HG03175 (cell line): Measurements from ENCODE around the gene HCLS1.
"Not testable (repeated sequence)": the region's sequence is repeated elsewhere in the genome, so short reads cannot be mapped to it uniquely, and the experiment has no call there.

Experiments
- ATAC-seq: cut with Tn5 transposase; IDR thresholded peaks from one replicate; pipeline ENCODE4 v1.9.1; 2021; ENCODE audit warnings: mild to moderate bottlenecking, moderate library complexity; ENCODE audit not compliant: unreplicated experiment

Gene HCLS1

DNA sequence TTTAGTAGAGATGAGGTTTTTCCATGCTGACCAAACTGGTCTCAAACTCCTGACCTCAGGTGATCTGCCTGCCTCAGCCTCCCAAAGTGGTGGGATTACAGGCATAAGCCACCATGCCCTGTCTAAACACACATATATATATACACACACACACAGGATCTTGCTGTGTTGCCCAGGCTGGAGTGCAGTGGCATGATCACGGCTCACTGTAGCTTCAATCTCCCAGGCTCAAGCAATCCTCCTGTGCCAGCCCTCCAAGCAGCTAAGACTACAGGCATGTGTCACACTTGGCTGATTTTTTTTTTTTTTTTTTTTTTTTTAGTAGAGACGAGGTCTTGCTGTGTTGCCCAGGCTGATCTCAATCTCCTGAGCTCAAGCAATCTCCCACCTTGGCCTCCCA, 60.8 kb downstream of the HCLS1 start:
- ATAC-seq, result not testable (repeated sequence)

DNA sequence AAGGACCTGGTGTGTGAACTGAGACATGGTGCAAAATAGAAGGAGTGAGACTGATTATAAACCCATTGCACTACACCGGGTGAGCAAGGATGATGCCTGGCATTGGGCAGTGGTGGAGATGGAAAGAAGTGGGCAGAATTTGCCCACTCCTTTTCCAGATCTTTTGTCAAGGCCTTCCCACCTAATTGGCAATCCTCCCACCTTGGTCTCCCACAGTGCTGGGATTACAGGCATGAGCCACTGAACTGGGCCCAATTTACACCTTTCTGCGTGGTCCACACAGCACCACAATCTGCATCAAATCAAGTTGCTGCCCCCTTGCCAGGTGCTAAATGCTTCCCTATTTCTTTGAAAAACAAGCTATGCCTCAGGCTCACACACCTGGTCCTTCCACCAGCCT, 62.1 kb downstream of the HCLS1 start:
- no peak for ATAC-seq

DNA sequence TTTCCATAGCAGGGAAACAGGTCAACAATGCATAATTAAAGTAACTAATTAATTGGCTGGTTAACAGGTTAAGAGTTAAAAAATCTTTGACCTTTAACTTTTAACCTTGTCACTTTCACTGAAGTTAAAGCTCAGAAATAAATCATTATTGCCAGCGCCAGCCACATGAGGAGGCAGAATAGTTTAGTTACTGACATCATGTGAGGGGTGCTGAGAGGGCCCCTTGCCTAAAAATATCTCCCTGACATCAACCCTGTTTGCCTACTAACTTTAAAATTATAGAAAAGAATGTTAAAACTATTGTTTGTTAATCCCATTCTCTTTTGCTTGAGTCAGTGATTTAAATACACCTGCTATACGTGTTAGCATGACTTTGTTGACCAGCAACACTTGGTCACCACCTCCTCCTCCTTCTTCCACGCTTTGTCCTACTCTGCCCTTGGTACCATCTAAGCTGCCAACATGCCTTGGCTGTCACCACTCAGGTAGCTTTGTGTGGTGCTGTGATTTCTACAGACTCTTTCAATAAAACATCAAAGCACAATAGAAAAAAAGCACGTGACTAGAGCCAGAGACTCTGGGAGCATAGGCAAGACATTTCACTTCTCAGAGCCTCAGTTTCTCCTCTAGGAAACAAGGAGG, 64.8 kb downstream of the HCLS1 start:
- ATAC-seq, result no peak

DNA sequence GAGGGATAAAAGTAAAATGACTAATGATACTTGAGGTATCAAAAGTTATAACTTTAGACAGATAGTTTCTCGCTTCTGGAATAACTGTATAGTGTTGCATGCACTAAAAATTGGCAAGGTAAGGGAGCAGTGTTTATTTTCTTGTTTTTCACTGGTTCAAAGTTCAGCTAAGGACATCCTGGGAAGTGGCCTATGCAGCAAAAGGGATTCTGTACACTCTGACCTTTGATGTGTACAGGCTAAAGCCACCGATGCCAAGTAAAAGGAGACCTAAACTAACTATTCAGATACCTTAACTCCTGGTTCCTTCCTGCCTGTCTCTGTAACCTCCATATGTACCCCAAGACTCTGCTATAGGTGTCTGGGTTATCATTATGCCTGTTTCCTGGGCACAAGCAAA, 65.9 kb downstream of the HCLS1 start:
- no peak for ATAC-seq

DNA sequence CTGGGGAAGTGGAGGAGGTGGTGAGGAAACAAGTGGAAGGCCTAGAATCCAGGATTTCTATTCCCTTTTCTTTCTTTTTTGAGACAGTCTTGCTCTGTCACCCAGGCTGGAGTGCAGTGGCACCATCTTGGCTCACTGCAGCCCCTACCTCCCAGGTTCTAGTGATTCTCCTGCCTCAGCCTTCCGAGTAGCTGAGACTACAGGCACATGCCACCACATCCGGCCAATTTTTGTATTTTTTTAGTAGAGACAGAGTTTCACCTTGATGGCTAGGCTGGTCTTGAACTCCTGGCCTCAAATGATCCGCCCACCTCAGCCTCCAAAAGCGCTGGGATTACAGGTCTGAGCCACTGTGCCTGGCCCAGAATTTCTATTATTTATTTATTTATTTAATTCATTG, 66.9 kb downstream of the HCLS1 start:
- ATAC-seq, result not testable (repeated sequence)

DNA sequence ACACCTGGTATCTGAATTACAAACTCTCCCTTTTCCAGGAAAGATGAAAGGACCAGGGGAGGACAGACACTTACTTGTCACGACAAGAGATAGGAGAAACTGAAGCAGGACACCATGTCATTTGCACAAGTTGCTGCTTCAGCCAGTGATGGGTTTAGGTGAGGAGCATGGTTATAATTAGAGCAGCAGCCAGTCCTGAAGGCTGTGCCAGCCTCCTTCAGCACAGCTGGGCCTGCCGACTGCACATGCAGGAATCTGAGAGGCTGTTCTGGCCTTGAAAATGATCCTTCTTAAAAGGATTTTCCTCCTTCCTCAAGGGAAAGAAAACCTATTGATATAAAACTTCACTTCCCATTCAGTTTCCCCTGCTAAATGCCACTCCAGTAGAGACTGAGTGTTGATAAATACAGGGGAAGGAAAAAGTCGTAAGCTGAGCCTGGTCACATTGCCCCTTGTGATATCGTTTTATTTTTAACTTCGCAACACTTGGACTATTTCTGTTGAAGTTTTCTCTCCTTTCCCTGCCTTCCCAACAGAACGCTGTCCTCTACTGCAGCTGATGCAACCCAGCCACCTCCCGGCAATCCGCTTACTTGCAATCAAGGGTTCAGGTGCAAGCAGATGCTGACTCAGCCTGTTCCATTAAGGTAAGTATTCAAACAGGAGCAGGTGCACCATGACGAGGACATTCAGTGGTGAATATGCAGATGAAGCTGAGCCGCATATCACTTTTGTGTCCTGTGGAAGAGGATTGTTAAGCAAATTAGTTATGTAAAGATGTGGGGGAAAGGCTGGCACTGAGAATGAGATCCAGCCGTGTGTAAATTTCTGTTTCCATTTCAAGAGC, 67.6 kb downstream of the HCLS1 start, which contains the start of gene FBXO40:
Gene FBXO40, plus strand, starts transcription at position 524 of the 847 bp plus-strand sequence. CDS start 27,197 bp downstream, outside the sequence.
- ATAC-seq, result no peak

DNA sequence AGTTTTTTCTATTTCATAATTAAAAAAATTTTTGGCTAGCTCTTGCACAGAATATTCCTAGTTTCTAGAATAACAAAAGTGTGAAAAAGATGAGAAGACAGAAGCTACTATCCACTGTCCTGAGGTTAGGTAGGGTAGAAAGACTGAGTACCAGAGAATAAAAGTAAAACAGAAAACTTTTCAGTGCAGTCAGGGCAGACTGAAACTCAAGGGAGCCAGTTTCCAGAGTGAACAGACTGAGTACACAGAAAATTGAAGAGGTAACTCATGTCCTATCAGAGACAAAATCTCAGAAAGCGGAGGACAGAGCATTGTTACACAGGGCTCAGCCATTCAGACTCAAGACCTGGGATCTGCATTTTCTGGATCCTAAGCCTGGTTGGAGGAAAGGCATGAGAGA, 76.3 kb downstream of the HCLS1 start:
- no peak for ATAC-seq

DNA sequence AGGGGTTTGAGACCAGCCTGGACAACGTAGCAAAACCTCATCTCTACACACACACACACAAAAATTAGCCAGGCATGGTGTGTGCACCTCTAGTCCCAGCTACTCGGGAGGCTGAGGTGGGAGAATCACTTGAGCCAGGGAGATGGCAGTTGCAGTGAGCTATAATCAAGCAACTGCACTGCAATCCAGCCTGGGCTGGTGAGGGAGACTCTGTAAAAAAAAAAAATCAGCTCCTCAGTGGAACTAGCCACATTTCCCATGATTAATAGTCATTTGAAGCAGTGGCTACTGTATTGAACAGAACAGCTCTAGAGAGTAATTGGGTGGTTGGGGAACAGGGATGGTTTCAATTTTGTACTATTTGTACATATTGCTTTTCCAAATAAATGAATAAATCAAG, 79.0 kb downstream of the HCLS1 start:
- ATAC-seq, result no peak
